Activated gamma-delta T cell treated with Interleukin-2 at 50 U/mL for 16 hours (primary cell): ENCODE results near the gene DEFB118.
"Not testable (repeated sequence)": the region's sequence is repeated elsewhere in the genome, so short reads cannot be mapped to it uniquely, and the experiment has no call there.

Experiments used
- DNase-seq: peaks from one replicate; pipeline ENCODE4 v3.0.0-alpha.2; 2020

The DEFB118 gene

GRCh38 chr20:31368301-31368700, at the start of gene DEFB118:
TSS of gene DEFB118 (plus strand) at chr20:31368601. CDS start at chr20:31368651, 50 bp downstream.
- DNase-seq, result no peak

- no peak for DNase-seq
These were observed 45.9 kb upstream of the DEFB118 start for GRCh38 chr20:31322504-31322903.

- DNase-seq, result no peak
These were observed 37.5 kb upstream of the DEFB118 start for GRCh38 chr20:31330893-31331292.

- DNase-seq, result no peak
These were observed 26.9 kb upstream of the DEFB118 start for GRCh38 chr20:31341470-31341869.

GRCh38 chr20:31355981-31356380, 12.4 kb upstream of the DEFB118 start:
- no peak for DNase-seq

GRCh38 chr20:31363295-31363694, 5.1 kb upstream of the DEFB118 start:
- no peak for DNase-seq

GRCh38 chr20:31364272-31364671, 4.1 kb upstream of the DEFB118 start:
- DNase-seq, result not testable (repeated sequence)

- no peak for DNase-seq
These were observed 5.9 kb downstream of the DEFB118 start for GRCh38 chr20:31374346-31374745.

GRCh38 chr20:31390490-31390889, 22.1 kb downstream of the DEFB118 start, which contains the start of gene DEFB119:
TSS of gene DEFB119 (minus strand) at chr20:31390590. CDS start at chr20:31390483, 107 bp downstream.
- DNase-seq, result no peak

- DNase-seq, result no peak
These were observed 24.4 kb downstream of the DEFB118 start for GRCh38 chr20:31392836-31393235.

- no peak for DNase-seq
These were observed 26.5 kb downstream of the DEFB118 start for GRCh38 chr20:31394900-31395299.

GRCh38 chr20:31403886-31404285, 35.5 kb downstream of the DEFB118 start:
- no peak for DNase-seq

- DNase-seq, result no peak
These were observed 37.7 kb downstream of the DEFB118 start, which contains the start of gene DEFB121 for GRCh38 chr20:31406115-31406514. TSS of gene DEFB121 (minus strand) at chr20:31406215. CDS start at chr20:31406152, 63 bp downstream.

GRCh38 chr20:31410011-31410410, 41.6 kb downstream of the DEFB118 start:
- DNase-seq, result no peak

- DNase-seq, result no peak
These were observed 46.0 kb downstream of the DEFB118 start for GRCh38 chr20:31414381-31414780.

- no peak for DNase-seq
These were observed 47.3 kb downstream of the DEFB118 start for GRCh38 chr20:31415653-31416052.

- no peak for DNase-seq
These were observed 49.9 kb downstream of the DEFB118 start for GRCh38 chr20:31418307-31418706.
